Neutrophil (primary cell): Measurements from ENCODE around the gene TWF2.
"Not testable (repeated sequence)": the region's sequence is repeated elsewhere in the genome, so short reads cannot be mapped to it uniquely, and the experiment has no call there.

Experiments used
- H3K27ac ChIP-seq: fragments of 200-600 bp; sonication (generic); 2 replicates; pipeline ENCODE4 v1.5.1; 2016; ENCODE audit warnings: mild to moderate bottlenecking, moderate library complexity
- H3K27me3 ChIP-seq: fragments of 200-600 bp; sonication (generic); 2 replicates; pipeline ENCODE4 v1.6.0; 2016; ENCODE audit warnings: mild to moderate bottlenecking
- H3K36me3 ChIP-seq: fragments of 200-600 bp; sonication (generic); 2 replicates; pipeline ENCODE4 v1.5.1; 2017
- H3K4me1 ChIP-seq, 2 experiments: fragments of 200-600 bp in 1 of 2; sonication (generic) in 1 of 2; 1 replicate in 1 of 2; 2 replicates in 1 of 2; pipeline versions ENCODE4 v1.5.1 to v1.6.1; 2013 to 2016; ENCODE audit warnings: low read depth in 1 of 2, low read length in 1 of 2, mild to moderate bottlenecking in 1 of 2, moderate library complexity in 1 of 2; ENCODE audit not compliant: control insufficient read depth in 1 of 2, insufficient read depth in 1 of 2
- H3K4me3 ChIP-seq, 2 experiments: fragments of 200-600 bp in 1 of 2; sonication (generic) in 1 of 2; 1 replicate in 1 of 2; 2 replicates in 1 of 2; pipeline ENCODE4 v1.5.1; 2013 to 2016; ENCODE audit warnings: low read depth in 1 of 2, low read length in 1 of 2, mild to moderate bottlenecking in 1 of 2, moderate library complexity in 1 of 2
- H3K9me3 ChIP-seq: fragments of 200-600 bp; sonication (generic); 2 replicates; pipeline ENCODE4 v1.5.1; 2016
- CTCF ChIP-seq: fragments of 200-600 bp; sonication (generic); IDR thresholded peaks from 2 replicates; pipeline ENCODE4 v1.5.1; 2016; ENCODE audit warnings: antibody characterized with exemption

TWF2 gene

GRCh38 chr3:52238761-52239701 is at the start of gene TWF2:
Gene TWF2, minus strand, starts transcription at chr3:52239158. Its CDS starts 142 bp downstream, at chr3:52239016.
- TF ChIP-seq CTCF: peak; percentile 49
- Histone ChIP-seq H3K4me1 (peaks cover 53 to 69% of the 10 kb centered on the region in 2 experiments), H3K27ac (peak within 1 kb of the TSS; percentile 97), H3K4me3 (peak within 1 kb of the TSS; percentile 93 to 100), H3K27me3 (no peaks in the 10 kb centered on the region), H3K9me3 (no peaks in the 10 kb centered on the region), H3K36me3 (peaks cover 19% of the 10 kb centered on the region)

- H3K4me3 ChIP-seq: peak overlapping the region; percentile 93 to 98
- peaks cover 15 to 19% of the 10 kb centered on the region in 2 experiments for H3K4me1 ChIP-seq
- TF ChIP-seq CTCF: no peak
Measured at GRCh38 chr3:52288674-52289073, 49.7 kb upstream of the TWF2 start.

GRCh38 chr3:52286777-52287110 is 47.8 kb upstream of the TWF2 start:
- H3K4me3 ChIP-seq: peak overlapping the region; percentile 93 to 98
- TF ChIP-seq CTCF: no peak
- no peaks in the 10 kb centered on the region for H3K27me3 ChIP-seq
- H3K4me1 ChIP-seq: peaks cover 23 to 27% of the 10 kb centered on the region in 2 experiments
- peaks cover 18% of the 10 kb centered on the region for H3K36me3 ChIP-seq
- H3K27ac ChIP-seq: peak overlapping the region; percentile 99
- no peaks in the 10 kb centered on the region for H3K9me3 ChIP-seq

More at GRCh38 chr3:52288674-52289073, 49.7 kb upstream of the TWF2 start:
- no peaks in the 10 kb centered on the region for H3K9me3 ChIP-seq
- H3K36me3 ChIP-seq: peaks cover 37% of the 10 kb centered on the region
- H3K27ac ChIP-seq: peak overlapping the region; percentile 99
- H3K27me3 ChIP-seq: no peaks in the 10 kb centered on the region

- peaks cover 30 to 32% of the 10 kb centered on the region in 2 experiments for H3K4me1 ChIP-seq
- H3K27ac ChIP-seq, H3K36me3 ChIP-seq, H3K27me3 ChIP-seq, H3K4me3 ChIP-seq, H3K9me3 ChIP-seq: not testable (repeated sequence)
Measured at GRCh38 chr3:52284051-52284450, 45.1 kb upstream of the TWF2 start.

- H3K27me3 ChIP-seq: no peaks in the 10 kb centered on the region
- no peaks in the 10 kb centered on the region for H3K9me3 ChIP-seq
- H3K4me3 ChIP-seq: no peak overlapping the region
- no peaks in the 10 kb centered on the region for H3K36me3 ChIP-seq
- H3K4me1 ChIP-seq: peaks cover 27 to 30% of the 10 kb centered on the region in 2 experiments
- H3K27ac ChIP-seq: no peak overlapping the region
- no peak for TF ChIP-seq CTCF
Measured at GRCh38 chr3:52283306-52283705, 44.3 kb upstream of the TWF2 start.
